ENCODE results near the gene ASIC4. TPM values are rescaled to one million over a fixed set of nuclear protein-coding genes. Genes with fewer than 3 reads are reported as not detected.

The ASIC4 gene
- total RNA-seq, 1 experiment from 2014 or later, result 0.21 TPM

DNA sequence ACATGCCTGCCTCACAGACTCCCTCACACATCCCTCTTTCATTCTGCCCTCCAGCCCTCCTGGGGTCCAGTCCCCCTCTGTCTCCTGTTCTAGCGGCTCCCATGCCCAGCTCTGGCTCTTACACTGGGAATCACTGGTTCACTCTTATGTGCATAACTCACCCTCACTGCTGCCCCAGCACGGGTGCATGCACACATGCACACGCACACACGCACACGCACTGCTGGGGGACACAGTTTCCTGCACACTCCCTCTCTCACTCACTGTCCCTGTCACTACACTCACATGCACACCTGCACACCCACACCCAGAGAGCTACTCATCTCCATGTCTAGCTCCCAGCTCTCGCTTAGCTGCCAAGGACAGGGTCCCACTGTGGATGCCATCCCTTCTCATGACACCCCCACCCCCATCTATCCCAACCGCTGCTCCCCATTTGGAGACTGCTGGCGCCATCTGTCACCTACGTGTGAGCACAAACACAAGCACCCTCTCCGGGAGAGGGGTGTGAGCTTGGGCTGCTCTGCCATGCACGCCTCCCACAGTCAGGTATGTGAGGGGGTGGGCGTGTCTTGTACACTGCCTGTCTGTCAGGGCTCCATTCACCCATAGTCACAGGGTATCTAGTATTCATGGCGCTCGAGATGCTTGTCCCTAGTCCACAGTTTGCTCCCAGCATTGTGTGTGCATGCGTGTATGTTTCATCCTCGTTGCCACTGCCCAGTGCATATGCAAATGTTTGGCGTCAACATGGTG is 1.8 kb downstream of the ASIC4 start:
- BruUV-seq (replicated peaks), result no TSS peak
- DNase-seq (ENCODE audit: low read depth, low spot score) (no peak), ATAC-seq (no peak)
- intact Hi-C loops (cut with micrococcal nuclease; ENCODE audit: unreplicated experiment) (no loop called here), in situ Hi-C loops (cut with HindIII; ENCODE audit: low pct_unique_long_range_greater_than_20kb, low sequenced_read_pairs) (no loop called here)
- TF ChIP-seq POLR2AphosphoS5 (IDR thresholded peaks at IDR 0.05; ENCODE audit: low read depth, low read length) (no peak), SIN3A (IDR thresholded peaks at IDR 0.05; ENCODE audit: borderline replicate concordance, insufficient read depth, low read depth, low read length) (no peak), TCF7L2 (IDR thresholded peaks at IDR 0.05; ENCODE audit: low read depth, low read length) (no peak), CTCF (IDR thresholded peaks at IDR 0.05) (no peak), REST (IDR thresholded peaks at IDR 0.05; ENCODE audit: insufficient read depth in 1 of 2, low read depth in 2 of 2, low read length in 1 of 2) (no peak)
- CTCF ChIA-PET, result interaction anchor here (0.6 kb wide), 2 partner anchors 54 to 222 kb away, joined by 3 read pairs; no protein-coding TSS in a partner anchor
- no peaks in the 10 kb centered on the region for H3K9me3 ChIP-seq (ENCODE audit: control insufficient read depth, insufficient read depth, low read depth, low read length)
- H3K27ac ChIP-seq (ENCODE audit: low read length), result no peak overlapping the region
- no peaks in the 10 kb centered on the region; the same call in 1 of the 2 replicates for H3K27me3 ChIP-seq (ENCODE audit: control insufficient read depth, insufficient read depth, low read length)
- H3K4me3 ChIP-seq (ENCODE audit: low read depth in 2 of 2, low read length in 2 of 2), result no peak overlapping the region
- no peaks in the 10 kb centered on the region for H3K36me3 ChIP-seq (ENCODE audit: control insufficient read depth, insufficient read depth, low read length)
- POLR2A ChIA-PET, result no interaction called here
- peaks cover 11% of the 10 kb centered on the region for H3K4me1 ChIP-seq (ENCODE audit: control insufficient read depth, insufficient read depth, low read length)

GRCh38 chr2:219516888-219517287 is 2.6 kb downstream of the ASIC4 start:
- POLR2A ChIA-PET, result no interaction called here
- peaks cover 16% of the 10 kb centered on the region for H3K4me1 ChIP-seq (ENCODE audit: control insufficient read depth, insufficient read depth, low read length)
- BruUV-seq (replicated peaks), result no TSS peak
- H3K27me3 ChIP-seq (ENCODE audit: control insufficient read depth, insufficient read depth, low read length), result no peaks in the 10 kb centered on the region; the same call in 1 of the 2 replicates
- ATAC-seq (no peak), DNase-seq (ENCODE audit: low read depth, low spot score) (no peak)
- intact Hi-C loops (cut with micrococcal nuclease; ENCODE audit: unreplicated experiment), result no loop called here
- H3K36me3 ChIP-seq (ENCODE audit: control insufficient read depth, insufficient read depth, low read length), result no peaks in the 10 kb centered on the region
- in situ Hi-C loops (cut with HindIII; ENCODE audit: low pct_unique_long_range_greater_than_20kb, low sequenced_read_pairs), result no loop called here
- CTCF ChIA-PET, result no interaction called here
- TF ChIP-seq CTCF (IDR thresholded peaks at IDR 0.05) (no peak), TCF7L2 (IDR thresholded peaks at IDR 0.05; ENCODE audit: low read depth, low read length) (no peak), POLR2AphosphoS5 (IDR thresholded peaks at IDR 0.05; ENCODE audit: low read depth, low read length) (no peak), SIN3A (IDR thresholded peaks at IDR 0.05; ENCODE audit: borderline replicate concordance, insufficient read depth, low read depth, low read length) (no peak), REST (IDR thresholded peaks at IDR 0.05; ENCODE audit: insufficient read depth in 1 of 2, low read depth in 2 of 2, low read length in 1 of 2) (no peak)
- H3K9me3 ChIP-seq (ENCODE audit: control insufficient read depth, insufficient read depth, low read depth, low read length), result no peaks in the 10 kb centered on the region
- no peak overlapping the region for H3K27ac ChIP-seq (ENCODE audit: low read length)
- no peak overlapping the region for H3K4me3 ChIP-seq (ENCODE audit: low read depth in 2 of 2, low read length in 2 of 2)
